H9 (cell line): ENCODE measurements around the gene FBXL7. TPM values are rescaled to one million over a fixed set of nuclear protein-coding genes. Genes with fewer than 3 reads are reported as not detected.

Source experiments
- DNase-seq: peaks from one replicate; pipeline ENCODE4 v3.0.0-alpha.2; 2017
- H2AFZ ChIP-seq: one replicate; pipeline ENCODE4 v1.6.1; 2013; ENCODE audit warnings: mild to moderate bottlenecking, low read length, control low read depth, moderate library complexity
- H2AK5ac ChIP-seq: 2 replicates; pipeline ENCODE4 v1.6.1; 2013; ENCODE audit warnings: low read length, control low read depth, mixed read lengths; ENCODE audit not compliant: insufficient read length
- H2BK120ac ChIP-seq: one replicate; pipeline ENCODE4 v1.6.1; 2013; ENCODE audit warnings: low read depth, mild to moderate bottlenecking, low read length, control low read depth, inconsistent platforms; ENCODE audit not compliant: poor library complexity, severe bottlenecking
- H2BK12ac ChIP-seq: 2 replicates; pipeline ENCODE4 v1.6.1; 2013; ENCODE audit warnings: low read length, control low read depth, mixed read lengths, low read depth; ENCODE audit not compliant: insufficient read length
- H2BK15ac ChIP-seq: 2 replicates; pipeline ENCODE4 v1.6.1; 2013; ENCODE audit warnings: low read depth, low read length, control low read depth
- H2BK20ac ChIP-seq: one replicate; pipeline ENCODE4 v1.6.1; 2013; ENCODE audit warnings: low read depth, mild to moderate bottlenecking, low read length, control low read depth, inconsistent platforms; ENCODE audit not compliant: poor library complexity, severe bottlenecking
- H2BK5ac ChIP-seq: 2 replicates; pipeline ENCODE4 v1.6.1; 2013; ENCODE audit warnings: low read length, control low read depth, mixed read lengths; ENCODE audit not compliant: insufficient read length
- H3K14ac ChIP-seq: 2 replicates; pipeline ENCODE4 v1.6.1; 2013; ENCODE audit warnings: low read length, control low read depth; ENCODE audit not compliant: insufficient read depth
- H3K18ac ChIP-seq: 2 replicates; pipeline ENCODE4 v1.6.1; 2013; ENCODE audit warnings: low read depth, mild to moderate bottlenecking, mixed read lengths, low read length, control low read depth; ENCODE audit not compliant: insufficient read length
- H3K23ac ChIP-seq: 2 replicates; pipeline ENCODE4 v1.6.1; 2013; ENCODE audit warnings: low read length, control low read depth, mixed read lengths, low read depth; ENCODE audit not compliant: insufficient read length
- H3K23me2 ChIP-seq: 2 replicates; pipeline ENCODE4 v1.6.1; 2013; ENCODE audit warnings: low read depth, mild to moderate bottlenecking, mixed read lengths, low read length, control low read depth; ENCODE audit not compliant: insufficient read length, poor library complexity, severe bottlenecking
- H3K27ac ChIP-seq: 2 replicates; pipeline ENCODE4 v1.5.1; 2013; ENCODE audit warnings: low read length, control low read depth, mixed read lengths, low read depth; ENCODE audit not compliant: insufficient read length
- H3K27me3 ChIP-seq: 2 replicates; pipeline ENCODE4 v1.6.1; 2013; ENCODE audit warnings: low read length, control low read depth, inconsistent platforms; ENCODE audit not compliant: insufficient read depth
- H3K4ac ChIP-seq: 2 replicates; pipeline ENCODE4 v1.6.1; 2013; ENCODE audit warnings: low read depth, mild to moderate bottlenecking, control low read depth, inconsistent platforms, low read length, moderate library complexity
- H3K4me1 ChIP-seq: 2 replicates; pipeline ENCODE4 v1.6.1; 2013; ENCODE audit warnings: low read length, control low read depth, inconsistent platforms; ENCODE audit not compliant: insufficient read depth
- H3K4me2 ChIP-seq: 2 replicates; pipeline ENCODE4 v1.6.1; 2013; ENCODE audit warnings: low read length, control low read depth, mixed read lengths; ENCODE audit not compliant: insufficient read length, insufficient read depth
- H3K56ac ChIP-seq: 2 replicates; pipeline ENCODE4 v1.6.1; 2013; ENCODE audit warnings: low read depth, mild to moderate bottlenecking, mixed read lengths, low read length, control low read depth; ENCODE audit not compliant: insufficient read length
- H3K79me1 ChIP-seq: 2 replicates; pipeline ENCODE4 v1.6.1; 2013; ENCODE audit warnings: low read depth, mild to moderate bottlenecking, moderate library complexity, low read length, control low read depth, inconsistent platforms; ENCODE audit not compliant: insufficient read depth, poor library complexity, severe bottlenecking
- H3K79me2 ChIP-seq: 2 replicates; pipeline ENCODE4 v1.6.1; 2013; ENCODE audit warnings: low read length, control low read depth, inconsistent platforms; ENCODE audit not compliant: insufficient read depth
- H3K9ac ChIP-seq: 2 replicates; pipeline ENCODE4 v1.6.1; 2013; ENCODE audit warnings: low read length, control low read depth, mixed read lengths; ENCODE audit not compliant: insufficient read length; ENCODE audit errors: extremely low read depth
- H3K9me3 ChIP-seq: one replicate; pipeline ENCODE4 v1.6.1; 2013; ENCODE audit warnings: low read depth, low read length, inconsistent platforms; ENCODE audit not compliant: control insufficient read depth
- H3T11ph ChIP-seq: one replicate; pipeline ENCODE4 v1.6.1; 2013; ENCODE audit warnings: mild to moderate bottlenecking, low read length, control low read depth, inconsistent platforms
- H4K20me1 ChIP-seq: one replicate; pipeline ENCODE4 v1.6.1; 2013; ENCODE audit not compliant: control insufficient read depth, insufficient read length, insufficient read depth
- H4K5ac ChIP-seq: 2 replicates; pipeline ENCODE4 v1.6.1; 2013; ENCODE audit warnings: low read depth, mild to moderate bottlenecking, mixed read lengths, low read length, control low read depth; ENCODE audit not compliant: insufficient read length
- H4K8ac ChIP-seq: replicated peaks from 2 replicates; pipeline ENCODE4 v1.6.1; 2013; ENCODE audit warnings: low read length, control low read depth, mixed read lengths, low read depth; ENCODE audit not compliant: insufficient read length
- H4K91ac ChIP-seq: 2 replicates; pipeline ENCODE4 v1.6.1; 2013; ENCODE audit warnings: low read depth, mild to moderate bottlenecking, moderate library complexity, mixed read lengths, low read length, control low read depth; ENCODE audit not compliant: insufficient read length
- H3K27ac Mint-ChIP-seq, 3 experiments: 2 replicates in 2 of 3; 3 replicates in 1 of 3; pipeline ENCODE4 v1.8.0; 2020 to 2021; ENCODE audit warnings: mixed read lengths in 3 of 3, mild to moderate bottlenecking in 1 of 3, moderate library complexity in 1 of 3
- H3K27me3 Mint-ChIP-seq: 2 replicates; pipeline ENCODE4 v1.8.0; 2021; ENCODE audit warnings: low read depth, mild to moderate bottlenecking, moderate library complexity, mixed read lengths
- H3K36me3 Mint-ChIP-seq, 3 experiments: 2 replicates in 2 of 3; 3 replicates in 1 of 3; pipeline ENCODE4 v1.8.0; 2020 to 2021; ENCODE audit warnings: low read depth in 3 of 3, mixed read lengths in 3 of 3; ENCODE audit not compliant: insufficient read depth in 1 of 3
- H3K4me1 Mint-ChIP-seq, 2 experiments: 2 replicates each; pipeline ENCODE4 v1.8.0; 2020; ENCODE audit warnings: mixed read lengths in 2 of 2
- H3K4me3 Mint-ChIP-seq, 2 experiments: 2 replicates in 1 of 2; 3 replicates in 1 of 2; pipeline ENCODE4 v1.8.0; 2020 to 2021; ENCODE audit warnings: mild to moderate bottlenecking in 2 of 2, mixed read lengths in 2 of 2, moderate library complexity in 1 of 2
- H3K9me3 Mint-ChIP-seq, 2 experiments: 2 replicates in 1 of 2; 3 replicates in 1 of 2; pipeline ENCODE4 v1.8.0; 2020; ENCODE audit warnings: mild to moderate bottlenecking in 2 of 2, mixed read lengths in 2 of 2, moderate library complexity in 1 of 2
- CTCF ChIP-seq: fragments of 200-600 bp; sonication (generic); conservative IDR thresholded peaks from 3 replicates; pipeline ENCODE4 v1.8.0; 2021; ENCODE audit warnings: antibody characterized with exemption, mild to moderate bottlenecking
- WGBS: extraction: QIAGEN DNeasy Blood & Tissue Kit; methylation state at CpG from one replicate; pipeline ENCODE4 v1.1.7; 2013; ENCODE audit warnings: missing lambda C conversion rate, low lambda C conversion rate, mixed read lengths; ENCODE audit not compliant: insufficient read length; ENCODE audit errors: extremely low coverage; 5-methylcytosine and 5-hydroxymethylcytosine counted together
- total RNA-seq: library from RNA; stranded (reverse); gene quantifications from 2 replicates; pipeline ENCODE4 v1.2.1, GENCODE V29; 2021

Gene FBXL7
- total RNA-seq, 1 experiment from 2014 or later = 14.6 TPM

DNA sequence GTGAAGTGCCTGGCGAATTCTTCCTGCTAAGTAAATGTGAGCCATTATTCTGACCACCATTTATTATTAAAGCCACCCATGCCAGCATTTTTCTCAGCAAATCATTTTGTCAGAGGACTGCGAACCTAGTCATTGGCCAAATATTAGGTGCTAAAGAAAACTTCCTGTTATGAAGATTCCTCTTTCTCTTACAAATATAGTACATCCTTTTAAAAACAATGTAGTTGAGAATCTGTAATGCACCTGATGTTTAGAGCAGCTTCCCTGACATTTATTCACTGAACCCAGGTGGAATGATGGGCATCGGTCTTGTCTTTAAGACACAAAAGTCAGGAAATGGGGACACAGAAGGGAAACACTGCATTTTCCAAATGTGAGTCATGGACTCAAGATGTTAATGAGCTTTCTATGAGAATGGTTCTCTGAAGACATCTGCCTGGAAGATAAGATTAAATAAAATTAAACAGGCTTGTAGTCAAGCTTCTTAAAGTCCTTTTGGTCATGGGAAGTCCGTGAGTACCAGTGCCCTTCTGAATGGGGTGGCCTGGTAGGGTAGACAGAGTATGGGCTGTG is 290.6 kb downstream of the FBXL7 start:
- no peak overlapping the region for H4K5ac ChIP-seq
- H3K4ac ChIP-seq = no peak overlapping the region
- no peak overlapping the region for H3T11ph ChIP-seq
- no peak overlapping the region for H3K14ac ChIP-seq
- H3K79me1 ChIP-seq = no peaks in the 10 kb centered on the region
- no peak overlapping the region for H4K8ac ChIP-seq
- no peaks in the 10 kb centered on the region for H3K23me2 ChIP-seq
- no peak overlapping the region for H2BK120ac ChIP-seq
- peaks cover 2% of the 10 kb centered on the region in 2 experiments; a peak in 1 of 5 replicates for H3K9me3 Mint-ChIP-seq
- peaks cover 6% of the 10 kb centered on the region; the same call in 1 of the 2 replicates for H3K4me1 ChIP-seq
- no peak overlapping the region for H3K4me2 ChIP-seq
- H2AK5ac ChIP-seq = no peak overlapping the region
- no peak for TF ChIP-seq CTCF
- H2BK20ac ChIP-seq = no peak overlapping the region
- no peaks in the 10 kb centered on the region for H3K27me3 ChIP-seq
- H2BK5ac ChIP-seq = no peak overlapping the region
- H3K9me3 ChIP-seq = no peaks in the 10 kb centered on the region
- H3K79me2 ChIP-seq = no peaks in the 10 kb centered on the region
- H2BK12ac ChIP-seq = no peak overlapping the region
- no peak overlapping the region for H4K91ac ChIP-seq
- H3K56ac ChIP-seq = no peak overlapping the region
- no peak overlapping the region for H3K9ac ChIP-seq
- no peak overlapping the region for H3K4me3 Mint-ChIP-seq
- no peak for DNase-seq
- H3K27ac Mint-ChIP-seq = no peak overlapping the region
- no peak overlapping the region for H2BK15ac ChIP-seq
- peaks cover 0 to 3% (median 2%) of the 10 kb centered on the region in 3 experiments; a peak in 3 of 7 replicates for H3K36me3 Mint-ChIP-seq
- no peaks in the 10 kb centered on the region; the same call in 1 of the 2 replicates for H3K27me3 Mint-ChIP-seq
- H2AFZ ChIP-seq = no peak overlapping the region
- no CpG with 5 or more reads among the region's 4 CpGs for WGBS
- peaks cover 21 to 42% of the 10 kb centered on the region in 2 experiments for H3K4me1 Mint-ChIP-seq
- no peak overlapping the region for H3K23ac ChIP-seq
- no peak overlapping the region for H3K27ac ChIP-seq
- H4K20me1 ChIP-seq = no peaks in the 10 kb centered on the region
- H3K18ac ChIP-seq = no peak overlapping the region
